HG03196 (cell line): ENCODE measurements around the gene MTX1.
A peak's percentile ranks its signal among the peaks of the same experiment; 100 is the strongest.
"Not testable (repeated sequence)": the region's sequence is repeated elsewhere in the genome, so short reads cannot be mapped to it uniquely, and the experiment has no call there.

Experiments
- ATAC-seq: cut with Tn5 transposase; IDR thresholded peaks from one replicate; pipeline ENCODE4 v1.9.1; 2021; ENCODE audit not compliant: unreplicated experiment

The MTX1 gene

GRCh38 chr1:155188268-155188667 is 20.2 kb upstream of the MTX1 start:
- ATAC-seq, result no peak

GRCh38 chr1:155189926-155190325 is 18.6 kb upstream of the MTX1 start:
- not testable (repeated sequence) for ATAC-seq

- ATAC-seq, result no peak
Measured at GRCh38 chr1:155191904-155192303, 16.6 kb upstream of the MTX1 start.

GRCh38 chr1:155192346-155193274 is 15.9 kb upstream of the MTX1 start:
- ATAC-seq, result no peak

- ATAC-seq, result peak; percentile 54
Measured at GRCh38 chr1:155193275-155193990, 15.1 kb upstream of the MTX1 start.

- not testable (repeated sequence) for ATAC-seq
Measured at GRCh38 chr1:155193991-155194240, 14.6 kb upstream of the MTX1 start.

GRCh38 chr1:155195201-155196102 is 13.0 kb upstream of the MTX1 start:
- ATAC-seq, result no peak

- ATAC-seq, result no peak
Measured at GRCh38 chr1:155196103-155196892, 12.2 kb upstream of the MTX1 start.

- no peak for ATAC-seq
Measured at GRCh38 chr1:155196893-155197638, 11.4 kb upstream of the MTX1 start.

- no peak for ATAC-seq
Measured at GRCh38 chr1:155197901-155198546, 10.5 kb upstream of the MTX1 start.

- no peak for ATAC-seq
Measured at GRCh38 chr1:155198547-155198906, 10.0 kb upstream of the MTX1 start.

GRCh38 chr1:155199792-155200191 is 8.7 kb upstream of the MTX1 start:
- no peak for ATAC-seq

- ATAC-seq, result no peak
Measured at GRCh38 chr1:155200920-155201319, 7.6 kb upstream of the MTX1 start.

GRCh38 chr1:155202198-155202597 is 6.3 kb upstream of the MTX1 start:
- ATAC-seq, result no peak

GRCh38 chr1:155202731-155203515 is 5.6 kb upstream of the MTX1 start:
- ATAC-seq, result no peak

- no peak for ATAC-seq
Measured at GRCh38 chr1:155205035-155205434, 3.5 kb upstream of the MTX1 start.

GRCh38 chr1:155205969-155206593 is 2.4 kb upstream of the MTX1 start:
- no peak for ATAC-seq
